Stimulated activated CD4-positive, alpha-beta T cell treated with anti-CD3 and anti-CD28 coated beads, Interleukin-2, amount 100 ng/mL, for 4 hours (primary cell): ENCODE data around the gene MICAL3.

ENCODE experiments used
- DNase-seq: peaks from one replicate; pipeline ENCODE4 v3.0.0-alpha.2; 2020; ENCODE audit warnings: low read depth

Gene MICAL3

GRCh38 chr22:17930455-17931313, 93.7 kb downstream of the MICAL3 start:
- no peak for DNase-seq

DNA sequence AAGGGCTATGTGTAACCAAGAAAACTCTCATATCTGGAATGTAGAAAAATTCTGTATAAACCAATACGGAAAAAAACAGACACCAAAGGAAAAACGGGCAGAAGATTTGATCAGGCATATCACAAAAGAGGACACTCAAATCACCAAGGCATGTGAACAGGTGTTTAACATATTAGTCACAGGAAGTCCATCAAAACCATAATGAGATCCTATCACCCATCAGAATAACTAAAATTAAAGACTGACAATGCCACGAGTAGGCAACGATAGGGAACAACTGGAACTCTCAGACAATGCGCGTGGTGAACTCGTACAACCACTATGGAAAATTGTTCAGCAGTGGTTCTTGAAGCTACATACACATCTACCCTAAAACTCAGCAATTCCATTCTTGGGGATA, 94.5 kb downstream of the MICAL3 start:
- no peak for DNase-seq

GRCh38 chr22:17928391-17928790, 96.0 kb downstream of the MICAL3 start:
- DNase-seq = no peak

DNA sequence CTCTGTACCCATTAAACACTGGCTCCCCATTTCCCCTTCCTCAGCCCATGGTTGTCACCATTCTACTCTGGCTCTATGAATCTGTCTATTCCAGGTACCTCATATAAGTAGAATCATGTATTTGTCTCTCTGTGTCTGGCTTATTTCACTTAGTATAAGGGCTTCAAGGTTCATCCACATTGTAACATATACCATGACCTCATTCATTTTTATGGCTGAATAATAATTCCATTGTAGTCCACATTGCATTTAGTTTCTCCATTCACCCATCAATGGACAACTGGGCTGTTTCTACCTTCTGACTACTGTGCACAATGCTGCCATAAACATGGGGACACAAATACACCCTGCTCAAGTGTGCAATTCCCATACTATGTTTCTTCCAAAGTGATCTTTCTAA, 97.3 kb downstream of the MICAL3 start:
- DNase-seq = no peak

- DNase-seq = no peak
These were observed 97.8 kb downstream of the MICAL3 start for GRCh38 chr22:17926516-17926915.

DNA sequence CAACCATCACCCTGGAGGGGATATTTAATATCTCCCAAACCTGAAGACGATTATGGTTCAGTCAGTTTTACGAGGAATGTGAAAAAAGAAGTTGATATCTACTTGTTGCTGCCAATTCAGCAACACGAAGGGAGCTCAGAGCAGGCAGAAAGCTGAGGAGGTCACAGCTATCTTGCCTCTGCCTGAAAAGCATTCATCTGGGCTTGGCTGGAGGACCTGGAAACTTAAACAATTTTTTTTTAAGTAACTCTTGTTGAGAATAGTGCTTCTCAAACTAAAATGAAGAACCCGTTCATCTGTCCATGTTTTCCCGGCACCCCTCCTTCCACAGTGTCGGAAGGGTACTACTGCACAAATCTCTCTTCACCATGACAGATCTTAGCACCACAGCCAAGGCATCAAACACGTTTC, 98.9 kb downstream of the MICAL3 start:
- no peak for DNase-seq

GRCh38 chr22:17924735-17925364, 99.5 kb downstream of the MICAL3 start:
- DNase-seq = no peak

DNA sequence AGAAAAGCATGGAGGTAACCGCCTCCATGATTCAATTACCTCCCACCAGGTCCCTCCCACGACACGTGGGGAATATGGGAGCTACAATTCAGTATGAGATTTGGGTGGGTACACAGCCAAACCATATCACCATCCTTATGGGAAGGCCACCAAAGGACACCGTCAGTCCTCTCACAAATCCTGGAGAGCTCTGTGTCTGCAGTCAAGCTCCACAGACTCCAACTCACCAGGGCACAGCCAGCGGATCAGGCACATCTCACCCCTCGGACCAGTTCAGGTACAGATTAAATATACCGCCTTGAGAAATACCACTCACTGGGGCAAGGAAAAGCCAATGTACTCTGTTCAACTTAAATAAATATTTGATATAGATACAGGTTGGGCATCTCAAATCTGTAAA, 100.3 kb downstream of the MICAL3 start:
- DNase-seq = no peak

DNA sequence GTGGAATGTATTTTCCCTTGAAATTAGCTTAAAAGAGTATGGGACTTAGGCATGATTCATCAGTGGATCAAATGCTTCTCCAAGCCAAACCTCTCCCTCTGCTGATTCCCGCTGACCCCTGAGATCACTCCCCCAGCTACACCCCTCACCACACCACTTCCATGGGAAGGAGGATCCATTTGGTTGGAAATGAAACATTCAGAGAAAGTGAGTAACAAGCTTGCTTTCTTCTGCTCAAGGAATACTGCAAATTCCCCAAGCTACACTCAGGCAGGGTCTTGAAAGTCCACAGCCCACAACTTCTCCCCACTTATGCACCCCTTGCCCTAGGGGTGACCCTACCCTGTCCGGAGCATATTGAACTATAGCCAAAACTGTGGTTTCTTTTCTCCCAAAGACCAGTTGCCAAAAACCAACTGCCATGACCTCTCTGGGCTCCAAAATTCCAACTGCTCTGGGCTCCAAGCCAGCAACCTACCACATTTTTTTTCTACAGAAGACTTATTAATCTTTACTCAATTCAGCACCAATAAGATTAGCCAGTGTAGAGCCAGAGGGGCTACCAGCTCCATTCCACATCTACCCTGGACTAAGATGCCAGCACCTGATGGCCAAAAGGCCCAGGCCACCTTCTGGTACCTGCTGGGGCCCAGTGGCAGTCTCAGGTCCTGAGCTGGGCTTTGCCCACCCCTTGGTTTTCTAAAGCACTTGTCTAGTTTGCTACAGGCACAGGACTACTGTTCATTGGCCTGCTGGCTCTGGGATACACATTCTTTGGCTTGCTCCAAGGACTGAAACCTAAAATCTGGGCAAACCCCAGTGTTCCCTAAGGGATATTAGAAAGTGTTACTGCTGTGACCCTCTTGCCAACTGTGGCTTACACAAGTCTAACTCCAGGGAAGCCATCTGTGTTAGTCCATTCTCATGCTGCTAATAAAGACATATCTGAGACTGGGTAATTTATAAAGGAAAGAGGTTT, 101.1 kb downstream of the MICAL3 start:
- no peak for DNase-seq

DNA sequence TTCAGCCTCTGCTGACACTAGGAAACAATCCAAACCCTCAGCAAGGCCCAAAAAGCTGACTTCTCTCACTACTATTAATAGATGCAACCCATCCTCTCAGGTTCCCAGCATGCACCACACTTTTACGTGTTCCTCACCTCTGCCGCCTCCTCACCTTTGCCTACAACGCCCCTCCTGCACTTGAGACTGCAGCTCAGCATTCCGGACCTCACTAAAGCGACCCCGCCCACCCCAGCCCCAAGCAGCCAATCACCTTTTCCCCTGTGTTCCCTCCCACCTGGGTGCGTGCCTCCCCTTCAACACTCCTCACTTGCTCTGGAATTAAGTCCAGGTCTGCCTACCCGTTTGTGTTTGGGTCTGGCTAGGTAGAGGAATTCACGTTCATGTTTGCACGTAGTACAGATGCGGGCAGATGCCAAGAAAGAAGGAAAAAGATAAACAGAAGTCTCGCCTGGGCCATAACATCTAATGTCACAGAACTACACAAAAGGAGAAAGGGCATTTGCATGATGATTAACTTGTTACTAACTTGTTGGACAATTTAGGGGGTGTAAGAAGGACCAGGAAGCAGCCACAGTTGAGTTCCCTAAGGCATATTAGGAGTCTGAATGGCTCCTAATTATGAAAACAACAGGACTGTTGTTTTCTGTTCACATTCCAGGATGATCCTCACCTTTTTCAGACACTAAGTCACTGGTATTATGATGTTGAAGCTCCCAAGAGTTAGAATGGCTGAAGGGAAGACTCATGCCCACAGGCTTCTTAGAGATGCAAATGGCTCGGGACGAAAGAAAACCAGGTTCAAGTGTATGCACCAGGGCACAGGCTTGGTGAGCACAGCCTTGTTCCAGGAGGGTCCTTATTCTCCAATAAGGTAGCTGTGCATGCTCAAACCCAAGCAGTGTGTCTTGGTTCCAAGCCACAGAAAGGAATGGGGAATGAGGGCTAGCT, 102.2 kb downstream of the MICAL3 start:
- DNase-seq = no peak

DNA sequence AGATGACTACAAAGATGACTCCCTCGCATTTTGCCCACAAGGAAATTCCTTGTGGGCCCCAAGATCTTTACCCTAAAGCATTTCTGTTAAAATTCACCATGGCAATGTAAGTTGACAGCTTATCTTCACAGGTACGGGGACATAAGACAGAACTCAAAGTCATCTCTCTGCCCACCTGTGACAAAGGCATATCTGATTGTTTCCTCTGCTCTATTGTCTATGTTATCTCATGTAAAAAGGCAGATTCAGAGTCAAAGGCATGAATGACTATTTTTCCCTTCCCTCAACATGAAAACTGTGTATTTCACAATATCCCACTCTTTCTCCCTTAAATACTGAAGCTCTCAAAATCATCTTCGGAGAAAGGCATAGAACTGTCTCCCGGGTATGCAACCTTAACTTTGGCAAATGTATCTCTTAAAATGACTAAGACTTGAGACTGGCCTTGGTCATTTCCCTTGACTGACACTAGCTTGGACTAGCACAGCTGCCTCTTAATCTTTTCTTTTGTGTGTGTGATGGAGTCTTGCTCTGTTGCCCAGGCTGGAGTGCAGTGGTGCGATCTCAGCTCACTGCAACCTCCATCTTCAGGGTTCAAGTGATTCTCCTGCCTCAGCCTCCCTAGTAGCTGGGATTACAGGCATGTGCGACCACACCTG, 103.2 kb downstream of the MICAL3 start:
- DNase-seq = no peak

DNA sequence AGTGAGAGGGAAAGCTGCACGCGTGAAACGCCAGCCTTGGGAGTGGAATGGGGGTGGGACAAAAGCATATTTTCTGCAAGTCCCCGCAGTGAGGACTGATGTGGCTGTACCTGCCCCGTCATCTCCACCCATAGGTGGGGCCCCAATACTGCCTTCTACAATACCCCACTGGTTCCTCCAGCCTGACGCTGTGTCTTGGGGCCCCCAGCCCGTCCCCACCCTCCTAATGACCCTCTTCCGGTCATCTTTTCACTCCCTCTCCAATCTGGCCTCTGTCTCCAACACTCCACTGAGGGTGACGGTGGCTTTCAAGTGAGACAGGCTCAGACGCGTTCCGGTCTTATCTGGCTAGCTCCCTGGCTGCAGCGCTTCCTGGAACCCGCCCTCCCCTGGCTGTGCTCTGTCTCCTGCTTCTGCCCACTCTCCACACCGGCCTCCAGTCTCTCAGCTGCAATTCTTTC, 104.2 kb downstream of the MICAL3 start:
- no peak for DNase-seq

GRCh38 chr22:17919276-17920144, 104.9 kb downstream of the MICAL3 start:
- no peak for DNase-seq

GRCh38 chr22:17918840-17919239, 105.5 kb downstream of the MICAL3 start:
- DNase-seq = no peak

- no peak for DNase-seq
These were observed 106.8 kb downstream of the MICAL3 start for GRCh38 chr22:17917490-17917983.

DNA sequence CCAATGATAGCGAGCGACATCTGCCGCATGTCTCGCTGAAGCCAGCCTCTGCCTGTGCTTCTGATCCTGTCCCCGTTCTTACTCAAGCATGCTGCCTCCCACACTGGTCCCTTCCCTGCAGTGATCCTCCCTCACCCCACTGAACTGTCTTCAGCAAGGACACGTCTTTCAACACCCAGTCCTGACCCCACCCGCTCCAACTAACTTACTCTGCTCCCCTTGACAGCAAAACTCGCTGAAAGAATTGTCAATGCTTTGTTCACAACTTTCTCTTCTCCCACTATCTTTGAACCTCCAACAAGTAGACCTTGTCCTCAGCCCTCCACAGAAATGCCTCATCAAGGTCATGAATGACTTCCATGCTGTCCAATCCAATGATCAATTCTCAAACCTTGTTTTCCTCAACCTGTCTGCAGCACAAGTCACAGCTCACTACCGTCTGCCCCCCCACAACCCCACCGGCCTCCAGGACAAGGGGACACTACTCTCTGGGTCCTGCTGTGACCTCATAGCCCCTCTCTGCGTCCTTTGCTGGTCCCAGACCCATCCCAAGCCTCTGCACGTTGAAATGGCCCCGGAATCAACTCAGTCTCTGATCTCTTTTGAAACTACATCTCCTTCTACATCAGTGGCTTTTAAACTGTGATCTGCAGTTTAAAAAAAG, 108.0 kb downstream of the MICAL3 start:
- DNase-seq = no peak

DNA sequence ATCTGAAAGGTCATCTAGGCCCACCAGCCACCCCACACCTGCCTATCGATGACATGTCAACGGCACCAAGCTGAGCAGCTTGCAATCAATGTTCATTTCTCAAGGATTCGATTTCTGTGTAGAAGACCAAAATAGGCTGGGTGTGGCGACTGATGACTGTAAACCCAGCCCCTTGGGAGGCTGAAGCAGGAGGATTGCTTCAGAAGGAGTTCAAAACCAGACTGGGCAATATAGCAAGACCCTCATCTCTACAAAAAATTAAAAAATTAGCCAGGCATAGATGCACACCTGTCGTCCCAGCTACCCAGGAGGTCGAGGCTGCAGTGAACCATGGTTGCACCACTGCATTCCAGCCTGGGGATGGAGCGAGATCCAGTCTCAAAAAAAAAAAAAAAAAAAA, 108.7 kb downstream of the MICAL3 start:
- DNase-seq = no peak

- no peak for DNase-seq
These were observed 109.2 kb downstream of the MICAL3 start for GRCh38 chr22:17915188-17915587.

DNA sequence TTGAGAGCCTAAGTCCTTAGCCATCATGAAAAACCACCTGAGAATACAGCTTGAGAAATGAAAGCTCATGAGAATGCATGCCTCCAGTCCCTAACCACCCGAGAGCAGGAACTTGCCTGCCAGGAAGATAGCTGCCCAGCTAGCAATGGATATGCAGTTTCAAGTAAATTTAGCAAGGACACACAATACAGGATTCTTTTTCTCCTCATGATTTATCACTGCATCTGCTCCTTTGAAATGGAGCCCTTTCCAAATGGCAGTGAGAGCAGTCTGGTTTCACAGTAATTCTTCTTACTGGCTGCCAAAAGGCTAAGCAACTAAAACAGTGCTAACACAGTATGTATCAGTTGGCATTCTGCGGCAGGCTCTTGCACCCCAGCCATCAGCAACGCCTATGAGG, 109.9 kb downstream of the MICAL3 start:
- no peak for DNase-seq
